Globus pallidus (tissue), 1 donor: ENCODE results near the gene CDC42BPG.
A peak's percentile ranks its signal among the peaks of the same experiment; 100 is the strongest.
"Not testable (repeated sequence)": the region's sequence is repeated elsewhere in the genome, so short reads cannot be mapped to it uniquely, and the experiment has no call there.

ENCODE experiments used
- DNase-seq: peaks from one replicate; pipeline ENCODE4 v3.0.0-alpha.2; 2015; ENCODE audit warnings: low spot score

CDC42BPG gene

GRCh38 chr11:64850979-64851567 lies 6.6 kb upstream of the CDC42BPG start:
- no peak for DNase-seq

GRCh38 chr11:64849598-64850356 lies 5.3 kb upstream of the CDC42BPG start:
- no peak for DNase-seq

GRCh38 chr11:64848826-64849597 lies 4.6 kb upstream of the CDC42BPG start:
- no peak for DNase-seq

GRCh38 chr11:64848214-64848825 lies 3.9 kb upstream of the CDC42BPG start:
- DNase-seq = no peak

- DNase-seq = peak; percentile 81
Observed at GRCh38 chr11:64846998-64847666, 2.7 kb upstream of the CDC42BPG start.

- DNase-seq = not testable (repeated sequence)
Observed at GRCh38 chr11:64845776-64846129, 1.3 kb upstream of the CDC42BPG start.

- no peak for DNase-seq
Observed at GRCh38 chr11:64845129-64845775, 799 bp upstream of the CDC42BPG start.

GRCh38 chr11:64843686-64844329 lies 645 bp downstream of the CDC42BPG start:
- no peak for DNase-seq

- no peak for DNase-seq
Observed at GRCh38 chr11:64842851-64843685, 1.4 kb downstream of the CDC42BPG start.

GRCh38 chr11:64842366-64842759 lies 2.1 kb downstream of the CDC42BPG start:
- DNase-seq = no peak

GRCh38 chr11:64841592-64842365 lies 2.7 kb downstream of the CDC42BPG start:
- DNase-seq = no peak

GRCh38 chr11:64839887-64840782 lies 4.3 kb downstream of the CDC42BPG start:
- DNase-seq = no peak

GRCh38 chr11:64839335-64839734 lies 5.1 kb downstream of the CDC42BPG start:
- no peak for DNase-seq

- no peak for DNase-seq
Observed at GRCh38 chr11:64838600-64839334, 5.7 kb downstream of the CDC42BPG start.

- DNase-seq = no peak
Observed at GRCh38 chr11:64837887-64838351, 6.5 kb downstream of the CDC42BPG start.

- DNase-seq = no peak
Observed at GRCh38 chr11:64836448-64837072, 7.9 kb downstream of the CDC42BPG start.
